Measurements from ENCODE around the gene TNFRSF8. TPM values are rescaled to one million over a fixed set of nuclear protein-coding genes. Genes with fewer than 3 reads are reported as not detected.

Gene TNFRSF8
- total RNA-seq, 3 donors from 2014 or later = 0.31 to 0.51 TPM; not detected in 1

GRCh38 chr1:12153181-12153785 lies 90.2 kb downstream of the TNFRSF8 start:
- Histone ChIP-seq H3K4me3 (no peak overlapping the region), H3K9me3 (no peaks in the 10 kb centered on the region), H3K4me1 (ENCODE audit: low read depth) (peaks cover 21% of the 10 kb centered on the region), H3K36me3 (ENCODE audit: low read depth) (no peaks in the 10 kb centered on the region)
- no peak for TF ChIP-seq CTCF (IDR thresholded peaks at IDR 0.05)
- ATAC-seq (peak; percentile 69), DNase-seq (peak; percentile 59 to 81 (median 60))
- intact Hi-C loops (cut with DNase I, micrococcal nuclease) = no loop called here

- H3K4me1 ChIP-seq (ENCODE audit: low read depth) = peaks cover 16% of the 10 kb centered on the region
- no peaks in the 10 kb centered on the region for H3K36me3 ChIP-seq (ENCODE audit: low read depth)
- TF ChIP-seq CTCF (IDR thresholded peaks at IDR 0.05) = no peak
- H3K9me3 ChIP-seq = no peaks in the 10 kb centered on the region
- no peak for ATAC-seq
- DNase-seq = no peak
- H3K4me3 ChIP-seq = no peak overlapping the region
- intact Hi-C loops (cut with DNase I, micrococcal nuclease) = no loop called here
Measured at GRCh38 chr1:12155328-12155727, 92.2 kb downstream of the TNFRSF8 start.

GRCh38 chr1:12157366-12158231 lies 94.5 kb downstream of the TNFRSF8 start:
- intact Hi-C loops (cut with DNase I, micrococcal nuclease) = no loop called here
- DNase-seq (no peak), ATAC-seq (no peak)
- Histone ChIP-seq H3K4me1 (ENCODE audit: low read depth) (peaks cover 30% of the 10 kb centered on the region), H3K9me3 (no peaks in the 10 kb centered on the region), H3K4me3 (no peak overlapping the region), H3K36me3 (ENCODE audit: low read depth) (no peaks in the 10 kb centered on the region)
- TF ChIP-seq CTCF (IDR thresholded peaks at IDR 0.05) = no peak

- intact Hi-C loops (cut with DNase I, micrococcal nuclease) = no loop called here
- Histone ChIP-seq H3K4me3 (no peak overlapping the region), H3K9me3 (no peaks in the 10 kb centered on the region), H3K4me1 (ENCODE audit: low read depth) (peaks cover 30% of the 10 kb centered on the region), H3K36me3 (ENCODE audit: low read depth) (no peaks in the 10 kb centered on the region)
- DNase-seq (peak in 1 of 3 donors; percentile 46), ATAC-seq (no peak)
- no peak for TF ChIP-seq CTCF (IDR thresholded peaks at IDR 0.05)
Measured at GRCh38 chr1:12158357-12159092, 95.4 kb downstream of the TNFRSF8 start.

- no peaks in the 10 kb centered on the region for H3K9me3 ChIP-seq
- DNase-seq (peak in 1 of 3 donors; percentile 63), ATAC-seq (no peak)
- H3K4me1 ChIP-seq (ENCODE audit: low read depth) = peaks cover 27% of the 10 kb centered on the region
- intact Hi-C loops (cut with DNase I, micrococcal nuclease) = no loop called here
- no peaks in the 10 kb centered on the region for H3K36me3 ChIP-seq (ENCODE audit: low read depth)
- no peak for TF ChIP-seq CTCF (IDR thresholded peaks at IDR 0.05)
- H3K4me3 ChIP-seq = no peak overlapping the region
Measured at GRCh38 chr1:12159816-12160215, 96.7 kb downstream of the TNFRSF8 start.
